ENCODE data around the gene AREG. TPM values are rescaled to one million over a fixed set of nuclear protein-coding genes. Genes with fewer than 3 reads are reported as not detected.
A peak's percentile ranks its signal among the peaks of the same experiment; 100 is the strongest.

Gene AREG, protein sequence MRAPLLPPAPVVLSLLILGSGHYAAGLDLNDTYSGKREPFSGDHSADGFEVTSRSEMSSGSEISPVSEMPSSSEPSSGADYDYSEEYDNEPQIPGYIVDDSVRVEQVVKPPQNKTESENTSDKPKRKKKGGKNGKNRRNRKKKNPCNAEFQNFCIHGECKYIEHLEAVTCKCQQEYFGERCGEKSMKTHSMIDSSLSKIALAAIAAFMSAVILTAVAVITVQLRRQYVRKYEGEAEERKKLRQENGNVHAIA
- total RNA-seq (2014; rRNA removed) (203 and 222 TPM in 2 replicates), Bru-seq, nascent RNA (percentile 100 among the genes with signal in this experiment), BruChase-seq, experiment 1, labeled RNA remaining after a 6-hour chase (percentile 99 among the genes with signal in this experiment), BruChase-seq, experiment 2, labeled RNA remaining after a 2-hour chase (percentile 97 among the genes with signal in this experiment)
- long read RNA-seq, transcript AREG-201 (6 exons, 1,240 nt), result major isoform, 25 of 48 reads
- long read RNA-seq, partial matches to known transcripts, result 12 of 48 reads
- long read RNA-seq, other reads (novel, unspliced or antisense), result 11 of 48 reads

DNA sequence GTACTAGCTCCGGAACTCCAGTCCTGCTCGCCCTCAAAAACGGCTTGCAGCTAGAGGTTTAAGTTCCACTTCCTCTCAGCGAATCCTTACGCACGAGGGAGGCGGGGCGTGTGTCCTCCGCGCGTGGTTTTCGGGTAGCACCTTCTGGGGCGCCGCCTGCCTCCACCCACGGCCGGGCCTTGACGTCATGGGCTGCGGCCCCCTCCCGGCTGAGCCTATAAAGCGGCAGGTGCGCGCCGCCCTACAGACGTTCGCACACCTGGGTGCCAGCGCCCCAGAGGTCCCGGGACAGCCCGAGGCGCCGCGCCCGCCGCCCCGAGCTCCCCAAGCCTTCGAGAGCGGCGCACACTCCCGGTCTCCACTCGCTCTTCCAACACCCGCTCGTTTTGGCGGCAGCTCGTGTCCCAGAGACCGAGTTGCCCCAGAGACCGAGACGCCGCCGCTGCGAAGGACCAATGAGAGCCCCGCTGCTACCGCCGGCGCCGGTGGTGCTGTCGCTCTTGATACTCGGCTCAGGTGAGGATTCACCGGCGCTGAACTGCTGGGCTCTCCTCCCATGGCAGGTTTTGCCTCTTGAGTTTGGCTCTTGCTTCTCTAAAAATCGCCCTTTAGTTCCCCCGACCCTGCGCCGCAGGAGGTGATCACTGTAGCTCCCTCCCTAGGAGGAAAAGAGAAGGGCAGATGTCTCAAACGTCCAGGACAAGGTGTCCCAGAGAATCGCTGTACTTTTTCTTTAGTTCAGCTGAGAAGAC lies at the start of gene AREG:
Gene AREG, plus strand, starts transcription at position 246 of the 752 bp plus-strand sequence. Its CDS starts 210 bp downstream, at position 456.
- CTCF ChIA-PET, result no interaction called here
- DNase-seq (peak; percentile 68), ATAC-seq (peak; percentile 71)
- H3K4me1 ChIP-seq (ENCODE audit: insufficient read depth, low read length), result peaks cover 49% of the 10 kb centered on the region
- H3K9me3 ChIP-seq (ENCODE audit: low read length), result no peaks in the 10 kb centered on the region
- peaks cover 47% of the 10 kb centered on the region for H3K79me2 ChIP-seq (ENCODE audit: low read length)
- peak within 1 kb of the TSS; percentile 91 for H3K9ac ChIP-seq (ENCODE audit: low read length)
- peak within 1 kb of the TSS; percentile 81 for H3K27ac ChIP-seq (ENCODE audit: low read length)
- H3K4me2 ChIP-seq (ENCODE audit: low read length), result peak within 1 kb of the TSS; percentile 86
- no TSS peak for BruUV-seq (replicated peaks)
- H4K20me1 ChIP-seq (ENCODE audit: low read length), result peaks cover 14% of the 10 kb centered on the region
- no peaks in the 10 kb centered on the region for H3K9me2 ChIP-seq (replicated peaks; ENCODE audit: low read length)
- peak within 1 kb of the TSS; percentile 71 for H2AFZ ChIP-seq (ENCODE audit: low read length)
- no peaks in the 10 kb centered on the region for H3K27me3 ChIP-seq (ENCODE audit: low read length)
- H3K36me3 ChIP-seq (ENCODE audit: low read depth, low read length), result peaks cover 30% of the 10 kb centered on the region
- POLR2A ChIA-PET (ENCODE audit: unreplicated experiment), result interaction anchor here (0.5 to 1.0 kb wide), 10 partner anchors 13 to 746 kb away, joined by 3 to 7 read pairs (median 4); no protein-coding TSS in a partner anchor
- intact Hi-C loops (cut with micrococcal nuclease), result loop anchor here (1.0 to 5.0 kb wide), 2 partner anchors 48 to 68 kb away; no protein-coding TSS in a partner anchor
- peaks cover 4% of the 10 kb centered on the region for H3F3A ChIP-seq (ENCODE audit: low read length, unreplicated experiment)
- peak within 1 kb of the TSS; percentile 76 for H3K4me3 ChIP-seq (ENCODE audit: low read length)
- no peak for TF ChIP-seq EZH2 (IDR thresholded peaks at IDR 0.05; ENCODE audit: low read length, unreplicated experiment)
- TF ChIP-seq, protein P1, sequence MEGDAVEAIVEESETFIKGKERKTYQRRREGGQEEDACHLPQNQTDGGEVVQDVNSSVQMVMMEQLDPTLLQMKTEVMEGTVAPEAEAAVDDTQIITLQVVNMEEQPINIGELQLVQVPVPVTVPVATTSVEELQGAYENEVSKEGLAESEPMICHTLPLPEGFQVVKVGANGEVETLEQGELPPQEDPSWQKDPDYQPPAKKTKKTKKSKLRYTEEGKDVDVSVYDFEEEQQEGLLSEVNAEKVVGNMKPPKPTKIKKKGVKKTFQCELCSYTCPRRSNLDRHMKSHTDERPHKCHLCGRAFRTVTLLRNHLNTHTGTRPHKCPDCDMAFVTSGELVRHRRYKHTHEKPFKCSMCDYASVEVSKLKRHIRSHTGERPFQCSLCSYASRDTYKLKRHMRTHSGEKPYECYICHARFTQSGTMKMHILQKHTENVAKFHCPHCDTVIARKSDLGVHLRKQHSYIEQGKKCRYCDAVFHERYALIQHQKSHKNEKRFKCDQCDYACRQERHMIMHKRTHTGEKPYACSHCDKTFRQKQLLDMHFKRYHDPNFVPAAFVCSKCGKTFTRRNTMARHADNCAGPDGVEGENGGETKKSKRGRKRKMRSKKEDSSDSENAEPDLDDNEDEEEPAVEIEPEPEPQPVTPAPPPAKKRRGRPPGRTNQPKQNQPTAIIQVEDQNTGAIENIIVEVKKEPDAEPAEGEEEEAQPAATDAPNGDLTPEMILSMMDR (conservative IDR thresholded peaks at IDR 0.05; ENCODE audit: low read depth, low read length), result peak; percentile 56

DNA sequence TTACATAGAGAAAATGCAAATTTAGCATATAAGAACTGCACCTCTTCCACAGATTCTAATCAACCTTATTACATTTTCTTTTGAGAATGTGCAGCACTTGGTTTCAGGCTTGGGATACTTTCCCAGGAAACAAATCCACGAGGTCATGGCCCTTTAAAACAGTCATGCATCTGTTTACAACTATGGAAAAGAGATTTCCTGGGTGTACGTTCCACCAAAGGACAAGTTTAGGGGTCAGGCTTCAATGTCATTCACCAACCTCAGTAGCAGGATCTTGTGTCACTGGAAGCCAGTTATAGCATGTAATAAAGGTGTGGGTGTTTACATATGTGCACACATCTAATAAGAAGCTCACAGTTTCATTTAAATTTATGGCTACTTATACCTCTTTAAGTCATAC lies 49.3 kb upstream of the AREG start:
- Histone ChIP-seq H3F3A (ENCODE audit: low read length, unreplicated experiment) (peaks cover 4% of the 10 kb centered on the region), H3K36me3 (ENCODE audit: low read depth, low read length) (no peaks in the 10 kb centered on the region), H3K4me3 (ENCODE audit: low read length) (no peak overlapping the region), H3K27me3 (ENCODE audit: low read length) (no peaks in the 10 kb centered on the region), H2AFZ (ENCODE audit: low read length) (no peak overlapping the region), H3K9ac (ENCODE audit: low read length) (peak overlapping the region; percentile 63), H4K20me1 (ENCODE audit: low read length) (no peaks in the 10 kb centered on the region), H3K9me3 (ENCODE audit: low read length) (no peaks in the 10 kb centered on the region), H3K4me2 (ENCODE audit: low read length) (no peak overlapping the region; the same call in 1 of the 2 replicates), H3K79me2 (ENCODE audit: low read length) (no peaks in the 10 kb centered on the region), H3K27ac (ENCODE audit: low read length) (peak overlapping the region; percentile 91), H3K9me2 (replicated peaks; ENCODE audit: low read length) (no peaks in the 10 kb centered on the region), H3K4me1 (ENCODE audit: insufficient read depth, low read length) (peaks cover 29% of the 10 kb centered on the region)
- ATAC-seq (no peak; the same call in 1 of the 2 replicates), DNase-seq (no peak)
- POLR2A ChIA-PET (ENCODE audit: unreplicated experiment), result interaction anchor here (0.7 kb wide), 1 partner anchor 48 kb away, joined by 3 read pairs; no protein-coding TSS in a partner anchor
- CTCF ChIA-PET, result no interaction called here
- TF ChIP-seq, protein P1 (conservative IDR thresholded peaks at IDR 0.05; ENCODE audit: low read depth, low read length), result no peak
- TF ChIP-seq EZH2 (IDR thresholded peaks at IDR 0.05; ENCODE audit: low read length, unreplicated experiment) (no peak), EZH2phosphoT487 (IDR thresholded peaks at IDR 0.05; ENCODE audit: borderline replicate concordance, low read length) (no peak)
- BruUV-seq (replicated peaks), result no TSS peak
- intact Hi-C loops (cut with micrococcal nuclease), result loop anchor here (5.0 kb wide), 2 partner anchors 52 to 137 kb away; partner anchors contain the start of gene AREG

Measured in PC-3 (cell line).